HG03520 (cell line): ENCODE data around the gene PWWP2B.

Experiments used
- ATAC-seq: cut with Tn5 transposase; IDR thresholded peaks from one replicate; pipeline ENCODE4 v1.9.1; 2021; ENCODE audit warnings: mild to moderate bottlenecking, moderate library complexity; ENCODE audit not compliant: unreplicated experiment

PWWP2B gene

DNA sequence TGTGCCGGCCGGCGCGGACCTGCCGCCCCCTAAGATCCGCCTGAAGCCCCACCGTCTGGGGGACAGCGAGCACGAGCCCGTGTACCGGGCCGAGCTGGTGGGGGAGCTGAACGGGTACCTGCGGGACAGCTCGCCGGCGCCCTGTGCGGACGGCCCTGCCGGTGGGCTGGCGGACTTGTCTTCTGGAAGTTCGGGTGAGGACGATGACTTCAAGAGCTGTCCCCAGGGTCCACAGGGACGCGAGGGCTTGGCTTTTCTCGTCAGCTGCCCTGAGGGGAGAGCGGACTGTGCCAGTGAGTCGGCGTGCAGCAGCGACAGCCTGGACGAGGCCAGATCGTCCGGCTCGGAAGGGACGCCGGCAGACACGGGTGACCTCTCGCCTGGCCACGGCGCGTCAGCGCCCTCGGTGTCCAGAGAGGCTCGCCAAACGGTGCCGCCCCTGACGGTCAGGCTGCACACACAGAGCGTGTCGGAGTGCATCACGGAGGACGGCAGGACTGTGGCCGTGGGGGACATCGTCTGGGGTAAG, 8.5 kb downstream of the PWWP2B start:
- no peak for ATAC-seq

DNA sequence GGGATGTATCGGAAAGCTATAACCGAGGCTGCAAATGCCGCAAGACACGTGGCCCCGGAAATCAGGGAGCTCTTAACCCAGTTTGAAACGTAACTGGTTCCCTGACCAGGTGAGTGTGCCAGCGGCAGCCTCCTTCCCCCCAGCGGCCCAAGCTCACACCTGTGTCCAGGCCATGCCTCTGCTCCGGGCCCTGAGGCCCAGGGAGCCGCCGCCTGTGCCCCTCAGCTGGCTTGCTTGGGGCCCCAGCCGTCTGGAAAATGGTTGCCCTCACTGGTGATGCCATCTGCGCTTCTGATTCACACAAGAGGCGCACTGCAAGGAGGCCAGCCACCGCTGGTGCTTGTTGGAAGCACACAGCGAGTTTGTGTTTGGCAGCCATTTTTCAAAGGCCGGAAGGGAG, 9.2 kb downstream of the PWWP2B start:
- ATAC-seq, result no peak

DNA sequence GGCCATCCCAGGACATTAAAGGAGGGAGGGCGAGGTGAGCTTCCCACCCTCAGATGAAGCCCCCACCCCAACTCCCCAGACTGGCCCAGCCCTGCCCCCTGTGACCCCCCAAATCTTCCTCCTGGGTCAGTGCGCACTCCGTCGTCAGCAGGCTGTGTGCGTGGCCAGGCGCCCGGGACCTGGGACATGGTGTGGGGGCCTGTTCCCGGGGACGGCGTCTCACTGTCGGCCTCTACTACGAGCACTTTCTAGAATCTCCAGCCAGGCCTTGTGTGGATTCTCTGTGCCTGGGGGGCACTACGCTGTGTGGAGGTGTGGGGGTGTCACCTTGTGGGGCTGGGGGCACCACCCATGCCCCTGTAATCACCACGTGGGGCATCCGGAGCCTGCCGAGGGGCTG, 9.8 kb downstream of the PWWP2B start:
- ATAC-seq, result no peak

GRCh38 chr10:132407243-132407746, 10.3 kb downstream of the PWWP2B start:
- ATAC-seq, result no peak

- no peak for ATAC-seq
These were observed 10.9 kb downstream of the PWWP2B start for GRCh38 chr10:132407846-132408278.

GRCh38 chr10:132408367-132408781, 11.4 kb downstream of the PWWP2B start:
- ATAC-seq, result no peak

- ATAC-seq, result no peak
These were observed 12.0 kb downstream of the PWWP2B start for GRCh38 chr10:132408823-132409666.

DNA sequence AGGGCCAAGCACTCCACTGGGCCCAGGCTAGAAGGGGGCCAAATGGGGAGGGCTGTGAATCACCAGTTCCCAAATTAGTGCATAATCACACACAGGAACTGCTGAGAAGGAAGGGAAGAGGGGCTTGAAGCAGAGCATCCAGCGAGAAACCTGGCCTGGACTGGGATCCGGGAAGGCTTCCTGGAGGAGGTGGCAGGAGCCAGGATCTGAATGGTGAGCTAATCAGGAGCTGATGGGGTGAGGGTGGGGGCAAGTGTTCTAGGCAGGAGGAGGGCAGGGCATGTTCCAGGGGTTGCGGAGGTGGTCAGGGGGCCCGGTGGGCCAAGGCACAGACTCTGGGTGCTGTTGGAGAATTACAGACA, 12.6 kb downstream of the PWWP2B start:
- no peak for ATAC-seq

DNA sequence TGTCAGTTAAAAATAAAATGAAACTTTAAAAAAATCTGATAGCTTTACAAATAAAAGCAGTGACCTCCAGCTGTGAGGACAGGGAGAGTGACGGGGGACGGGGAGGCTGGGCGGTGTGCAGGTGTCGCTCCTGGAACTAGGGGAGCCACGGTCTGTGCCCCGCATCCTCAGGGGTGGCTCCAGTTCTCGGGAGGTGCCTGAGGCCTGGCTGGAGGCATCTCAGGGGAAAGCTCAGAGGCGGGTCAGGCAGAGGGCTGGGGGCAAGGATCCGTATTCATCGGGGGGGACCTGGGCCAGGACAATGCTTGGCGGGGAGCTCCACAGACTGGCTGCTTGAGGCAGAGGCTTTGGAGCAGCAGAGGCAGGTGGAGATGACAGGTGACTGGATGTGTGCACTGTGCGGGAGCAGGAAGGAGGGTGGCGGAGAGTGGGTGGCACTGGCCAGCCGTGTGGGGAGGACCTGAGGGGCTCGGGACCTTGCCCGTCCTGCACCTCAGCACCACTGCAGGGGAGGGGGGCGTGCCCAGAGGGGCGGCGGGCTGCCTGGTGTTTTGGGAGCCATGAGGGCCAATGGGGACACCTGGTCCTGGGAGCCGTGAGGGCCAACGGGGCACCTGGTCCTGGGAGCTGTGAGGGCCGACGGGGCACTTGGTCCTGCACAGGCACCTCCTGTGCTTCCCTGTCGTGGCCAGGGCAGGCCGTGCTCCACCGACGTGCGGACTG, 13.2 kb downstream of the PWWP2B start:
- no peak for ATAC-seq

DNA sequence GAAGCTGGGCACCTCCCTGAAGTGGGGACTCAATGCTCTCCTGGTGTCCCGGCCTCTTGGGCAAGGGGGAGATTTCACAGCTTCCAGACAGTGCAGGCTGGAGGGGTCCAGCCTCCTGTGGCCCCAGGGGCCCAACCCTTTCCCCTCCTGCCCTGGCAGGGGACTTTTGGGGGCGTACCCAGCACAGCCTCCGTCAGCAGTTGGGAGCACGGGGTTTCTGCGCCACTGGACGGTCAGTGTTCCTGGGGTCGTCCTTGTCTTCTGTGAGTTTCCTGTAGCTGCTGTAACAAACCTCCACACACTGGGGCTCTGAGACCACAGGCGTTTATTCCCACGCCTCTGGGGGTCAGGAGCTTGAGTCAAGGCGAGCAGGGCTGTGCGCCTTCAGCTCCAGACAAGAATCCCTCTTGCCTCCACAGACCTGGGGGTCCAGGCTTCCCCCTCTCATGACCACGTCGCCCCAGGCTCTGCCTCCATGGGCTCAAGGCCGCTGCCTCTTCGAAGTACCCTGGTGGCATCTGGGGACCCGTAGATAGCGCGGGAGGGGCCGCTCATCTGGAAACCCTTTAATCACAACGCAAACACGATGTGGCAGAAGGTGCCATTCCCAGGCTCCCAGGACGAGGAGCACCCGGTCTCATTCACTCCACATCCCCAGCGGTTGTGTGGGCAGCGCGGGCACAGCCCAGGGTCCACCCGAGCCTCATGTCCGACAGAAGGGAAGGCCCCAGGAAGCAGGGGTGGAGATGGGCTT, 14.0 kb downstream of the PWWP2B start:
- ATAC-seq, result no peak

DNA sequence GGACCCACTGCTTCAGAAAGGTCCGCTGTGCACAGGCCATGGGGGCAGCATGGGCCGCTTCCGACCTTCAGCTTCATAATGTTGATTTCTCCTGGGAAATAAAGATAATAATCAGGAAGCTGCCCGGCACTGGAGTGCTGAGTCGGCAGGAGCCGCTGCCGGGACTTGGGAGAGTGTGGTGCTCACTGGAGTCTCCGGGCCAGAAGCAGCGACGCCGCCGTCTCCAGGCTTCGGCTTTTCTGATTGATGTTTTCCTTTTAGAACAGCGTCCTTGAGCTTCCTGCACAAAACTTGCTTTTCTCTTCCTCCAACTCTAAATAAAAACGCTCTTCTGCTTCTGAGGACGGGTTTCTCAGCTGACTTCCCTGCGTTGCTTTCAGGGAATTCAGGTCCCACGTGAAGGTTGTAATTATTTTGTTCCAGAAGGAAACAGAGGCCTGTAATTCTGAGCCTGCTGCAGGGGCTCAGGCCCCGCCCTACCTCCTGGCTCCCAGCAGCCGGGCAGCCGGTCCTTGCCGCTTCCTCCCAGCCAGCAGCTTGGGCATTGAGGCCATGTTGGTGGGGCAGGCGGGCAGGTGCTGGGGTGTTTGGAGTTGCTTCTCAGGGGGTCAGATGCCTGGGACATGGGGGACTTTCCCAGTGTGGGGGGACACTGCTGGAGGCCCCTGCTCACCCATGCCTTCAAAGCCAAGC, 14.7 kb downstream of the PWWP2B start:
- ATAC-seq, result no peak

- ATAC-seq, result no peak
These were observed 15.6 kb downstream of the PWWP2B start for GRCh38 chr10:132412316-132413192.

GRCh38 chr10:132413226-132414205, 16.5 kb downstream of the PWWP2B start:
- no peak for ATAC-seq

- no peak for ATAC-seq
These were observed 17.5 kb downstream of the PWWP2B start for GRCh38 chr10:132414402-132415016.

DNA sequence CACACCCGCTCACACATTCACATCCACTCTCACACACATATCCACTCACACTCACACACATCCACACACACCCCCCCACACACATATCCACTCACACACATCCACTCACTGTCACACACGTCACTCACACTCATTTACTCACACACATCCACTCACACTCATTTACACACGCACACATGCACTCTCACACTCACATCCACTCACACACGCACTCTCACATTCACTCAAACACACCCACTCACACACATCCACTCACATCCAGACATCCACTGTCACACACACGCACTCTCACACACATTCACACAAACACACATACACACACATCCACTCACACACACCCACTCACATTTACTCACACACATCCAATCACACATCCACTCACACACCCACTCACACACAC, 18.3 kb downstream of the PWWP2B start:
- ATAC-seq, result no peak

GRCh38 chr10:132415956-132416355, 19.0 kb downstream of the PWWP2B start:
- no peak for ATAC-seq

DNA sequence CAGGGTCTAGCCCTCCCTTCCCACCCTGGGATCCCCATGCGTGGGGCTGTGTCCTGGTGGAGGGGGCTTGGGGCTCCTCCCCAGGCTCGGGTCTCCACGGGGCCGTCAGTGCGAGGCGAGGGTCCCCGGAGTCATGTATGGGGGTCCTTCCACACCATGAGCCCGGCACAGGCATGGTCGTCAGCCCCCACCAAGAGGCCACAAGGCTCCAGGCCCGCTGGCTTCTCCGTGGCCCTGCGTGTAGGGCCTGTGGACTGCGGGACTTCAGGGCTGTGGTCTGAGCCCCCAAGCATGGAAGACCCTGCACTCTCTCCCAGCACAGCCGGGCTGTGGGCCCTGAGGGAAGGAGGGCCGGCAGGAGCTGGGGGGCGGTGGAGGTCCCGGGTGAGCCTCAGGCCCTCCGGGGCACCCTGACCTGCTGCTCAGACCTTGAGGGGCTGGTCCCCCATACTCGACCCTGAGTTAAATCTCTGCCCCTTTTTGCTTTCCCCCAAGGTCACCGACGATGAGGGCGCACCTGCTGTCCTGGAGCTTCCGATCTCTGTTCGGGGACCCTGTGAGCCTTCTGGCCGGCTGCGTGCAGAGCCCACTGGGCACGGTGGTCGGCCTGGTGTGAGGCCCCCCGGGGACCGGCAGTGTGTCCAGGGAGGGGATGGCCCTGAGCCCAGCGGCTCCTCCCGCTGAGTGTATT, 19.7 kb downstream of the PWWP2B start:
- no peak for ATAC-seq
